A673 (cell line): ENCODE data around the gene LRP1.

Experiments
- CTCF ChIP-seq: fragments of 300-800, 200-600 bp; sonication (generic); conservative IDR thresholded peaks from 2 replicates; pipeline ENCODE4 v1.5.1; 2017; ENCODE audit warnings: low read depth, mild to moderate bottlenecking, antibody characterized with exemption, low read length, moderate library complexity, mixed read lengths
- EZH2 ChIP-seq: fragments of 200-600 bp; sonication (generic); IDR thresholded peaks from 2 replicates; pipeline ENCODE4 v1.6.1; 2017; ENCODE audit warnings: borderline replicate concordance, low read depth, mild to moderate bottlenecking, mixed read lengths, antibody characterized with exemption, low read length; ENCODE audit not compliant: poor library complexity, severe bottlenecking

DNA sequence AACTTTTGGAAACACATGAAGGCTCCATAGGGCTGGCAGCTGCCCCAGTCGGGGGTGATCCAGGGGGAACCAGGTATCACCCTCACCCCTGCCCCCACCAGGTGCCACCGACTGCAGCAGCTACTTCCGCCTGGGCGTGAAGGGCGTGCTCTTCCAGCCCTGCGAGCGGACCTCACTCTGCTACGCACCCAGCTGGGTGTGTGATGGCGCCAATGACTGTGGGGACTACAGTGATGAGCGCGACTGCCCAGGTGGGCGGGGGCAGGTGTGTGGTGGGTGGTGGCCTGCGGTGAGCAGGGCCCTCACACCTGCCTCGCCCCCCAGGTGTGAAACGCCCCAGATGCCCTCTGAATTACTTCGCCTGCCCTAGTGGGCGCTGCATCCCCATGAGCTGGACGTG is 66.0 kb downstream of the LRP1 start:
- TF ChIP-seq CTCF = no peak
- TF ChIP-seq EZH2 = no peak
